ENCODE data around the gene PTBP3. TPM values are rescaled to one million over a fixed set of nuclear protein-coding genes. Genes with fewer than 3 reads are reported as not detected.

Gene PTBP3
- total and polyA plus RNA-seq, 2 of the 4 experiments (the other 2 are of a cell fraction): 8.6 to 15.6 TPM

- peaks cover 3% of the 10 kb centered on the region; the same call in 1 of the 2 replicates for H4K20me1 ChIP-seq (ENCODE audit: insufficient read depth, low read length)
- H3K9ac ChIP-seq (ENCODE audit: low read depth, low read length): no peak overlapping the region
- no peaks in the 10 kb centered on the region; the same call in 1 of the 2 replicates for H3K36me3 ChIP-seq (ENCODE audit: control insufficient read depth, insufficient read depth, low read length)
- H3K9me3 ChIP-seq (ENCODE audit: control insufficient read depth, insufficient read depth, low read length): no peaks in the 10 kb centered on the region
- H3K9me1 ChIP-seq (ENCODE audit: insufficient read depth, low read length): no peaks in the 10 kb centered on the region; the same call in 1 of the 2 replicates
- WGBS, 2 experiments (ENCODE audit: extremely low coverage in 2 of 2, insufficient read length in 1 of 2): 88% methylated on average over 1 of the region's 5 CpGs; no CpG with 5 or more reads in 1 of the 2 experiments
- dilution Hi-C loops (cut with HindIII; ENCODE audit: low sequenced_read_pairs, unreplicated experiment) (no loop called here), in situ Hi-C loops (cut with MboI; ENCODE audit: low sequenced_read_pairs) (no loop called here), intact Hi-C loops (cut with micrococcal nuclease) (loop anchor here (5.0 kb wide), 1 partner anchor 60 kb away; no protein-coding TSS in a partner anchor)
- no peak overlapping the region for H3K56ac ChIP-seq (ENCODE audit: extremely low read depth, insufficient read depth, low read length)
- H3K79me1 ChIP-seq (ENCODE audit: low read depth in 1 of 2, low read length in 2 of 2): peaks cover 28 to 29% of the 10 kb centered on the region in 2 experiments
- H2AFZ ChIP-seq (replicated peaks; ENCODE audit: low read length, poor library complexity): no peak overlapping the region
- ChIA-PET POLR2A (ENCODE audit: unreplicated experiment) (no interaction called here), CTCF (interaction anchor here (0.6 kb wide), 1 partner anchor 12 kb away, joined by 4 read pairs; no protein-coding TSS in a partner anchor)
- no peak overlapping the region for H2BK20ac ChIP-seq (ENCODE audit: low read depth, low read length)
- no peak for ATAC-seq (ENCODE audit: low read depth)
- no peak overlapping the region for H4K8ac ChIP-seq (ENCODE audit: low read depth in 2 of 2, low read length in 2 of 2)
- no peak overlapping the region for H2BK120ac ChIP-seq (ENCODE audit: low read depth, low read length)
- H3K4me1 ChIP-seq (ENCODE audit: control insufficient read depth, insufficient read depth, low read length): peaks cover 3% of the 10 kb centered on the region; the same call in 1 of the 2 replicates
- no peak overlapping the region for H2AK5ac ChIP-seq (ENCODE audit: low read depth, low read length)
- no peak for DNase-seq
- H3K18ac ChIP-seq (ENCODE audit: low read depth, low read length): no peak overlapping the region
- no peak overlapping the region for H2BK15ac ChIP-seq (ENCODE audit: low read depth, low read length)
- no peak overlapping the region for H4K91ac ChIP-seq (ENCODE audit: insufficient read depth, low read depth, low read length)
- no peak overlapping the region for H3K14ac ChIP-seq (replicated peaks; ENCODE audit: low read depth, low read length)
- H2BK5ac ChIP-seq (ENCODE audit: low read depth, low read length, poor library complexity, severe bottlenecking): no peak overlapping the region
- H4K5ac ChIP-seq (ENCODE audit: low read depth, low read length): no peak overlapping the region
- no peak overlapping the region for H3K4me2 ChIP-seq (ENCODE audit: low read depth, low read length)
- no peak overlapping the region for H3K23ac ChIP-seq (ENCODE audit: low read depth, low read length)
- H3K27ac ChIP-seq (ENCODE audit: insufficient read depth, low read length): no peak overlapping the region
- H2AK9ac ChIP-seq (replicated peaks; ENCODE audit: low read depth, low read length, poor library complexity): no peak overlapping the region
- TF ChIP-seq FOS (IDR thresholded peaks at IDR 0.05; ENCODE audit: low read depth, low read length): no peak
- no peak for TF ChIP-seq SMC3 (IDR thresholded peaks at IDR 0.05; ENCODE audit: low read depth, low read length)
- TF ChIP-seq USF2 (IDR thresholded peaks at IDR 0.05; ENCODE audit: low read depth, low read length): no peak
- TF ChIP-seq MAFK (IDR thresholded peaks at IDR 0.05; ENCODE audit: low read depth, low read length): no peak
- TF ChIP-seq NFE2L2 (IDR thresholded peaks at IDR 0.05; ENCODE audit: low read depth, low read length): no peak
- no peak for TF ChIP-seq MXI1 (IDR thresholded peaks at IDR 0.05; ENCODE audit: borderline replicate concordance, low read depth, low read length)
- no peak for TF ChIP-seq MAZ (IDR thresholded peaks at IDR 0.05; ENCODE audit: borderline replicate concordance, low read depth, low read length)
- TF ChIP-seq CHD1 (IDR thresholded peaks at IDR 0.05; ENCODE audit: low read depth, low read length): no peak
- no peak for TF ChIP-seq RFX5 (IDR thresholded peaks at IDR 0.05; ENCODE audit: low read depth, low read length)
- TF ChIP-seq RCOR1 (IDR thresholded peaks at IDR 0.05; ENCODE audit: insufficient replicate concordance, low read length): no peak
- TF ChIP-seq ELK1 (IDR thresholded peaks at IDR 0.05; ENCODE audit: borderline replicate concordance, low read depth, low read length): no peak
- no peak for TF ChIP-seq BHLHE40 (IDR thresholded peaks at IDR 0.05; ENCODE audit: low read depth, low read length)
- TF ChIP-seq CEBPB (IDR thresholded peaks at IDR 0.05; ENCODE audit: low read depth, low read length): no peak
- TF ChIP-seq POLR2A (IDR thresholded peaks at IDR 0.05; ENCODE audit: low read depth, low read length): no peak
- no peak for TF ChIP-seq RAD21 (IDR thresholded peaks at IDR 0.05; ENCODE audit: low read length)
- TF ChIP-seq CTCF (conservative IDR thresholded peaks at IDR 0.05; ENCODE audit: low read depth, low read length): no peak
- BruUV-seq (replicated peaks): no TSS peak
- H3K4me3 ChIP-seq (ENCODE audit: insufficient read depth, low read depth, low read length): no peak overlapping the region
- no peak overlapping the region for H3K4ac ChIP-seq (ENCODE audit: low read depth, low read length)
- H3K27me3 ChIP-seq (ENCODE audit: control insufficient read depth, insufficient read depth, low read length): no peaks in the 10 kb centered on the region
Measured at GRCh38 chr9:112252194-112252593, 81.2 kb downstream of the PTBP3 start.

Data from IMR-90 (cell line).